Left ventricle myocardium inferior (tissue), 1 donor: Measurements from ENCODE around the gene NIPA2. TPM values are rescaled to one million over a fixed set of nuclear protein-coding genes. Genes with fewer than 3 reads are reported as not detected.

Experiments
- DNase-seq: peaks from one replicate; pipeline ENCODE4 v3.0.0-alpha.2; 2020
- H3K27ac ChIP-seq: fragments of 200-600 bp; replicated peaks from 2 replicates; pipeline ENCODE4 v1.8.0; 2021
- H3K27me3 ChIP-seq: fragments of 200-600 bp; 2 replicates; pipeline ENCODE4 v1.8.0; 2021; ENCODE audit warnings: low read depth
- H3K36me3 ChIP-seq: fragments of 200-600 bp; 2 replicates; pipeline ENCODE4 v1.8.0; 2021
- H3K4me1 ChIP-seq: fragments of 200-600 bp; 2 replicates; pipeline ENCODE4 v1.8.0; 2021
- H3K4me3 ChIP-seq: fragments of 200-600 bp; 2 replicates; pipeline ENCODE4 v1.8.0; 2021; ENCODE audit warnings: mild to moderate bottlenecking, moderate library complexity
- H3K9me3 ChIP-seq: fragments of 200-600 bp; replicated peaks from 2 replicates; pipeline ENCODE4 v1.8.0; 2021
- intact Hi-C: fragments of 100-400 bp; cut with micrococcal nuclease; formaldehyde crosslinking; loops from one replicate; pipeline ENCODE4 v1.11.0; 2022
- total RNA-seq: library from RNA; stranded (reverse); fragmentation: NEBNext Ultra II Directional; extraction: Animal tissue kit (Norgen Biotek cat#: 25700); gene quantifications from one replicate; pipeline ENCODE4 v1.2.1, GENCODE V29; 2021
- TF ChIP-seq, protein P1 (sequence below): fragments of 200-600 bp; IDR thresholded peaks from 2 replicates; pipeline ENCODE4 v1.8.0; 2021; ENCODE audit warnings: antibody characterized with exemption, mild to moderate bottlenecking, borderline replicate concordance
- donor health status: DM: no; HTN: yes; CAD: no; lungs with severe emphysema.

NIPA2 gene
- total RNA-seq, 1 donor from 2014 or later: 21.4 TPM

DNA sequence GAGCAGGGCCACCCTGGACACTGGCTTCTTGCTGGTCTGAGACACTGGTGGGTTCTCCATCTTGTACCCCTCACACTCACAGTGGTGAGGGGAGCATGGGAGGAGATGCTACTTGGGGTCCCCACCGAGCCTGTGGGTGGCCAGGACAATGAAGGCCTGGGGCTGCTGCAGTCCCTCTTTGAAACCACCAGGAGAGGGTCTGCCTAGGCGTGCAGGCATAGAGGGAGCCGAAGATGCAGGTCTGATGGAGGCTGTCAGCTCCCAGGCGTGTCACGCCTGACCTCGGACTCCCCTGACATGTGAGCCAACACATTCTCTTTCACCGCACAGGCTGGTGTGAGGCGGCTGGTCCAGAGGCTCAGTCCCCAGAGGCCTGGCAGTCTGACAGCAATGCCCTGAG is 39.1 kb downstream of the NIPA2 start:
- peaks cover 99% of the 10 kb centered on the region for H3K36me3 ChIP-seq
- peaks cover 7% of the 10 kb centered on the region for H3K9me3 ChIP-seq
- intact Hi-C loops: no loop called here
- H3K4me1 ChIP-seq: peaks cover 4% of the 10 kb centered on the region
- no peaks in the 10 kb centered on the region for H3K27me3 ChIP-seq
- TF ChIP-seq, protein P1, sequence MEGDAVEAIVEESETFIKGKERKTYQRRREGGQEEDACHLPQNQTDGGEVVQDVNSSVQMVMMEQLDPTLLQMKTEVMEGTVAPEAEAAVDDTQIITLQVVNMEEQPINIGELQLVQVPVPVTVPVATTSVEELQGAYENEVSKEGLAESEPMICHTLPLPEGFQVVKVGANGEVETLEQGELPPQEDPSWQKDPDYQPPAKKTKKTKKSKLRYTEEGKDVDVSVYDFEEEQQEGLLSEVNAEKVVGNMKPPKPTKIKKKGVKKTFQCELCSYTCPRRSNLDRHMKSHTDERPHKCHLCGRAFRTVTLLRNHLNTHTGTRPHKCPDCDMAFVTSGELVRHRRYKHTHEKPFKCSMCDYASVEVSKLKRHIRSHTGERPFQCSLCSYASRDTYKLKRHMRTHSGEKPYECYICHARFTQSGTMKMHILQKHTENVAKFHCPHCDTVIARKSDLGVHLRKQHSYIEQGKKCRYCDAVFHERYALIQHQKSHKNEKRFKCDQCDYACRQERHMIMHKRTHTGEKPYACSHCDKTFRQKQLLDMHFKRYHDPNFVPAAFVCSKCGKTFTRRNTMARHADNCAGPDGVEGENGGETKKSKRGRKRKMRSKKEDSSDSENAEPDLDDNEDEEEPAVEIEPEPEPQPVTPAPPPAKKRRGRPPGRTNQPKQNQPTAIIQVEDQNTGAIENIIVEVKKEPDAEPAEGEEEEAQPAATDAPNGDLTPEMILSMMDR: no peak
- H3K27ac ChIP-seq: no peak overlapping the region
- H3K4me3 ChIP-seq: no peak overlapping the region
- DNase-seq: no peak

DNA sequence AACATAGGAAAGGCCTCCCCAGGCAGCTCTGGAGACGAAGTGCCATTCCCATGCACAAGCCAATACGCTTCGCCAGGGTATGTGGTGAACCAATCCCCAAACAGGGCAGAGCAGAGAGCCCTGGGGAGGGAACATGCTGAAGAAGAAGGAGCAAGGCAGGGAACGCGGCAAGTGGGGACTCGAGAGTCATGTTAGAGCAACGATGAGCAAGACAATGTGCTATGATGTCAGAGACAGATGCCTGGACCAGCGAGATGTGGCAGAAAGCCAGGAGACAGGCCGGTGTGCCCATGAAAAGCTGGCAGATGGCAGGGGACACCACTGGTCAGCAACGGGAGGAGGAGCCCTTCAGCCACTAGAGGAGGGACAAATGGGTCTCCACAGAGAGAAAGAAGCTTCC is 39.6 kb downstream of the NIPA2 start:
- H3K36me3 ChIP-seq: peaks cover 99% of the 10 kb centered on the region
- no peaks in the 10 kb centered on the region for H3K27me3 ChIP-seq
- DNase-seq: no peak
- H3K4me1 ChIP-seq: peaks cover 4% of the 10 kb centered on the region
- no peak overlapping the region for H3K4me3 ChIP-seq
- intact Hi-C loops: no loop called here
- TF ChIP-seq, protein P1: no peak
- no peak overlapping the region for H3K27ac ChIP-seq
- peaks cover 7% of the 10 kb centered on the region for H3K9me3 ChIP-seq

DNA sequence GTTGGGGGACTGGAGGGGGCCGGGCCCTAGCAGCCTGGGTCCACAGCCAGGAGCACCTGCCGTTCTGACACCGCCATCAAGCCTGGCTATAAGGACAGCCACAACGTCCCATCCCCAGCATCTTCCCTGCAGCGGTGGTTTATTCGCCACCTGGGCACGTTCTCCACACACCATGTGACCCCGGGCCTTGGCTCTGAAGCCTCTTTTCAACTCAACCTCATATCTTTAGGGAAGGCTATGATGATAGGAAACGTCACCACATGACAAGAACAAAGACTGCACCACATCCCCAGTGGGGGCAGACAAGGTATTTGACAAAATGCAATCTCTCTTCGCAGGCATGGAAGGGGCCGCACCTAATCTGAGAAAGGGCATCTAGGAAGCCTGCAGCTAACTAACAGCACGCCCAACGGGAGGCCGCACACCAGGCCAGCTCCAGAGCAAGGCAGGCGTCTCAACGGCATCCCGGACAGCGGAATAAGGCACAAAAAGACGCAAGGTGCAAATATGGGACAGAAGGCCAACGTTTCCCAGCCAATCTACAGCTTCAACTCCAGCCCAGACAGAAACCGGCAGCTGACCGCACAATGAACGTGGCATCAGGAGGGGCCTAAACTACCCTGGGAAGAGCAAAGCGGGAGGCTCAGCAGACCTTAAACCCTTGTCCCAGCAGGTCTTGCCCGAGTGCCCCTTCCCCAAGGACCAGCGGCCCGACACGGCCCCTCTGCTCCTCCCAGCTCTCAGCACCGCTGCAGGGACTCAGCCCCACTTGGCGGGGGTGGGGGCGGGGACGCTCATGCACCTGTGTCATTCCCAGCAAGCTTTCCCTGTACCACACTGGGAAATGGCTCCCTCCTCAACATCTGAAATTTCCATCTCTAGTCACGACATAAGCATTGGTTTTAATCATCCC is 41.9 kb downstream of the NIPA2 start:
- Histone ChIP-seq H3K4me3 (no peak overlapping the region), H3K9me3 (peaks cover 7% of the 10 kb centered on the region), H3K36me3 (peaks cover 79% of the 10 kb centered on the region), H3K27me3 (no peaks in the 10 kb centered on the region), H3K4me1 (no peaks in the 10 kb centered on the region), H3K27ac (no peak overlapping the region)
- TF ChIP-seq, protein P1: no peak
- intact Hi-C loops: no loop called here
- no peak for DNase-seq

DNA sequence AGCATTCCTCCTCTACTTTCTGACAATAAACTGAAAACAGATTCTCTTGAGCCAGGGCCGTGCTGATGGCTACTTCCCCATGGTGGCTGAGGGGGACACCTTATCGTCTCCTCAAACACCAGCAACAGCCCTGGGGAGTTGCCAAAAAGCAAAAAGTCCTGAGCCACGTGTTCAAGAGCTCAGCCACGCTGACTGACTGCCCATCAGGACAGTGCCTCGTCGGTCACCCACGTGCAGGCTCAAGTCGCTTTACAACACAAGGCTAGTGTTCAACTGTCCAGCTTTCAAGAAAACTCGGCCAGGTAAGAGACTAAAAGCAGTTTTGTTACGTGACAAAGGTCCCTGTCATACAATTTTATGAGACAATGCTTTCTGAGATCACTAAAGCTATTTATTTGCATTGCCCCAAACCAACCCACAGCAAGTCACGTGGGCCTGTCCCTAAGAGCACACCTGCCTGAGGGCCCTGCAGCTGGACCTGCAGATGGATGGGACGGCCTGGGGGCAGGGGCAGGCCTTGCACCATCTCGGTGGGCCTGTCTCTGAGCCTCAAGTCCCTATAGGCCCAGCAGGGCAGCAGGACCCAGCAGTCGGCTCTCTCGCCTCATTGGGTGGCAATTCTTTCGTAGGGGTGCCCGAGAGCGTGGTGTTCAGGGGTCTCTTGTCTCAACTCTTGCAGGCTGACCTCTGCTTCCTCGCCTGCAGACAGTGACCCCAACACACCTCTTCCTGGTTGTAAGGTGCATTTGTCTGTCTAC is 42.7 kb downstream of the NIPA2 start:
- peaks cover 7% of the 10 kb centered on the region for H3K9me3 ChIP-seq
- no peak overlapping the region for H3K4me3 ChIP-seq
- DNase-seq: no peak
- no peak overlapping the region for H3K27ac ChIP-seq
- no peaks in the 10 kb centered on the region for H3K27me3 ChIP-seq
- peaks cover 75% of the 10 kb centered on the region for H3K36me3 ChIP-seq
- no peaks in the 10 kb centered on the region for H3K4me1 ChIP-seq
- intact Hi-C loops: no loop called here
- TF ChIP-seq, protein P1: no peak

DNA sequence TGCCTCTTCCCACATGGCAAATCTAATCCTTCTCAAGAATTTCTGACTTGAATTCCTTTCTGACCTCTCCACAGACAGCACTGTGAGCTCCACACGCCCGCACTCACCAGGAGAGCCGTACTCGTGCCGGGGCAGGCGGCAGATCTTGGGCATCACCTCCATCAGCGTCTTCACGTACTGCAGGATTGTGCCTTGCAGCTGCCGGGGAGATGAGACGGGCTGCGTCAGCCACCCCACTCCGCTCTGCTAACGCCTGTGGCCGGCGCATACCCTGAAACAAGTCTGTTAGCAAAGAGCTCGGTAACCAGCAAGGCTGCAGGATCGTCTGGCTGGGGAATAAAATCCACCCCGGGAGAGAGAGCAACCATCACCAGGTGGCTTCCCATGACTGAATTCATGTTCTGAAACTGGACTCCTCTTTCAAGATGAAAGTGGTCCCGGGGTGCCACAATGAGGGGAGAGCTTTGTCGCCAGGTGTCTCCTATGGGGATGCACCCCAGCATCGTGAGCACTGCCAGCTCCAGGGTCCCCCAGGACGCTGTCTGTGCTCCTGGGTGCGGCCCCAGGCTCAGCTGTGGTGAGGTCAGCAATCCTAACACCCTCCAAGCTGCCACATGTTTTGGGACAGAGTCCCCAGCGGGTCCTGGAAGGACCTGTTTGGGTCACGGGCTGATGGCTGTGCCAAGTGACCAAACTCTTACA is 43.4 kb downstream of the NIPA2 start:
- intact Hi-C loops: no loop called here
- no peak for DNase-seq
- Histone ChIP-seq H3K4me1 (no peaks in the 10 kb centered on the region), H3K4me3 (no peak overlapping the region), H3K27me3 (no peaks in the 10 kb centered on the region), H3K9me3 (peaks cover 7% of the 10 kb centered on the region), H3K27ac (no peak overlapping the region), H3K36me3 (peaks cover 74% of the 10 kb centered on the region)
- TF ChIP-seq, protein P1: no peak
